ENCODE measurements around the gene ANO3. TPM values are rescaled to one million over a fixed set of nuclear protein-coding genes. Genes with fewer than 3 reads are reported as not detected.

ANO3 gene
- total RNA-seq, 1 experiment from 2014 or later = not detected

GRCh38 chr11:26365284-26365683, 33.4 kb downstream of the ANO3 start:
- ATAC-seq = no peak
- H3K9ac ChIP-seq (ENCODE audit: low read length) = no peak overlapping the region
- no peaks in the 10 kb centered on the region for H3K9me3 ChIP-seq (ENCODE audit: low read length)
- H3K4me3 ChIP-seq (ENCODE audit: low read length) = no peak overlapping the region
- H3K27ac ChIP-seq (ENCODE audit: low read length) = no peak overlapping the region
- no peaks in the 10 kb centered on the region for H3F3A ChIP-seq (ENCODE audit: low read length, unreplicated experiment)
- no peaks in the 10 kb centered on the region for H4K20me1 ChIP-seq (ENCODE audit: low read length)
- H3K9me2 ChIP-seq (replicated peaks; ENCODE audit: low read length) = no peaks in the 10 kb centered on the region
- TF ChIP-seq EZH2 (IDR thresholded peaks at IDR 0.05; ENCODE audit: low read length, unreplicated experiment) (no peak), EZH2phosphoT487 (IDR thresholded peaks at IDR 0.05; ENCODE audit: borderline replicate concordance, low read length) (no peak)
- TF ChIP-seq, protein P1, sequence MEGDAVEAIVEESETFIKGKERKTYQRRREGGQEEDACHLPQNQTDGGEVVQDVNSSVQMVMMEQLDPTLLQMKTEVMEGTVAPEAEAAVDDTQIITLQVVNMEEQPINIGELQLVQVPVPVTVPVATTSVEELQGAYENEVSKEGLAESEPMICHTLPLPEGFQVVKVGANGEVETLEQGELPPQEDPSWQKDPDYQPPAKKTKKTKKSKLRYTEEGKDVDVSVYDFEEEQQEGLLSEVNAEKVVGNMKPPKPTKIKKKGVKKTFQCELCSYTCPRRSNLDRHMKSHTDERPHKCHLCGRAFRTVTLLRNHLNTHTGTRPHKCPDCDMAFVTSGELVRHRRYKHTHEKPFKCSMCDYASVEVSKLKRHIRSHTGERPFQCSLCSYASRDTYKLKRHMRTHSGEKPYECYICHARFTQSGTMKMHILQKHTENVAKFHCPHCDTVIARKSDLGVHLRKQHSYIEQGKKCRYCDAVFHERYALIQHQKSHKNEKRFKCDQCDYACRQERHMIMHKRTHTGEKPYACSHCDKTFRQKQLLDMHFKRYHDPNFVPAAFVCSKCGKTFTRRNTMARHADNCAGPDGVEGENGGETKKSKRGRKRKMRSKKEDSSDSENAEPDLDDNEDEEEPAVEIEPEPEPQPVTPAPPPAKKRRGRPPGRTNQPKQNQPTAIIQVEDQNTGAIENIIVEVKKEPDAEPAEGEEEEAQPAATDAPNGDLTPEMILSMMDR (conservative IDR thresholded peaks at IDR 0.05; ENCODE audit: low read depth, low read length) = no peak
- intact Hi-C loops (cut with micrococcal nuclease) = no loop called here
- no peaks in the 10 kb centered on the region for H3K36me3 ChIP-seq (ENCODE audit: low read depth, low read length)
- no peak overlapping the region for H2AFZ ChIP-seq (ENCODE audit: low read length)
- H3K27me3 ChIP-seq (ENCODE audit: low read length) = no peaks in the 10 kb centered on the region
- ChIA-PET CTCF (no interaction called here), POLR2A (ENCODE audit: unreplicated experiment) (no interaction called here)
- no peaks in the 10 kb centered on the region for H3K79me2 ChIP-seq (ENCODE audit: low read length)
- no peak overlapping the region for H3K4me2 ChIP-seq (ENCODE audit: low read length)
- no peak for DNase-seq
- no peaks in the 10 kb centered on the region for H3K4me1 ChIP-seq (ENCODE audit: insufficient read depth, low read length)
- no TSS peak for BruUV-seq (replicated peaks)

- CTCF ChIA-PET = no interaction called here
These were observed 45.7 kb downstream of the ANO3 start for GRCh38 chr11:26377619-26378018.

DNA sequence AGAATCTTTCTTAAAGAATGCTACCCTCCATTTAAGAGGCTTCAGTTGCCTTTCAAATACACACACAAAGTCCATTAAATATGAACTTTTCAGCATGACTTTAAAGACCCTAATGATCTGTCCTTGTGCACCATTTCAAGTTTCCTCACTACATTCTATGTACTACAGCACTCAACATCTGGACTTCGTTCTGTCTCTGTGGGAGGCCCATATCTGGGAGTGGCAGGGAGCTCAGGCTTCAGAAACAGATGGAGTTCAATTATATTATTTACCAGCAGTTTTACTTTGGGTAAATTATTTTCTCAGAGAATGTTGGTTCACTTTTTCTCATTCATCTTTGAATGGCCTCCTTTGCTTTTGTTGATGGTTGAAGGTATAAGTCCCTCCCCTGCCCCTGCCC, 67.4 kb downstream of the ANO3 start:
- POLR2A ChIA-PET (ENCODE audit: unreplicated experiment) = no interaction called here
- intact Hi-C loops (cut with micrococcal nuclease) = no loop called here

More at GRCh38 chr11:26377619-26378018, 45.7 kb downstream of the ANO3 start:
- no peaks in the 10 kb centered on the region for H4K20me1 ChIP-seq (ENCODE audit: low read length)
- H3K27me3 ChIP-seq (ENCODE audit: low read length) = no peaks in the 10 kb centered on the region
- H3K9me3 ChIP-seq (ENCODE audit: low read length) = peaks cover 4% of the 10 kb centered on the region; the same call in 1 of the 2 replicates
- no TSS peak for BruUV-seq (replicated peaks)
- no peak overlapping the region for H3K4me2 ChIP-seq (ENCODE audit: low read length)
- H3F3A ChIP-seq (ENCODE audit: low read length, unreplicated experiment) = no peaks in the 10 kb centered on the region
- no peak overlapping the region for H3K4me3 ChIP-seq (ENCODE audit: low read length)
- POLR2A ChIA-PET (ENCODE audit: unreplicated experiment) = interaction anchor here (0.7 kb wide), 1 partner anchor 1200 kb away, joined by 4 read pairs; no protein-coding TSS in a partner anchor
- intact Hi-C loops (cut with micrococcal nuclease) = no loop called here
- ATAC-seq (no peak), DNase-seq (no peak)
- H3K27ac ChIP-seq (ENCODE audit: low read length) = no peak overlapping the region
- H3K9ac ChIP-seq (ENCODE audit: low read length) = no peak overlapping the region
- TF ChIP-seq EZH2phosphoT487 (IDR thresholded peaks at IDR 0.05; ENCODE audit: borderline replicate concordance, low read length) = no peak
- no peak for TF ChIP-seq EZH2 (IDR thresholded peaks at IDR 0.05; ENCODE audit: low read length, unreplicated experiment)
- TF ChIP-seq, protein P1 (conservative IDR thresholded peaks at IDR 0.05; ENCODE audit: low read depth, low read length) = no peak
- no peaks in the 10 kb centered on the region for H3K9me2 ChIP-seq (replicated peaks; ENCODE audit: low read length)
- no peaks in the 10 kb centered on the region for H3K4me1 ChIP-seq (ENCODE audit: insufficient read depth, low read length)
- H2AFZ ChIP-seq (ENCODE audit: low read length) = no peak overlapping the region
- no peaks in the 10 kb centered on the region for H3K36me3 ChIP-seq (ENCODE audit: low read depth, low read length)
- H3K79me2 ChIP-seq (ENCODE audit: low read length) = no peaks in the 10 kb centered on the region

More for the DNA sequence above, 67.4 kb downstream of the ANO3 start:
- H3K4me1 ChIP-seq (ENCODE audit: insufficient read depth, low read length) = no peaks in the 10 kb centered on the region
- CTCF ChIA-PET = no interaction called here
- no peaks in the 10 kb centered on the region for H3K9me3 ChIP-seq (ENCODE audit: low read length)
- no peaks in the 10 kb centered on the region for H3K79me2 ChIP-seq (ENCODE audit: low read length)
- no peak for TF ChIP-seq EZH2phosphoT487 (IDR thresholded peaks at IDR 0.05; ENCODE audit: borderline replicate concordance, low read length)
- TF ChIP-seq, protein P1 (conservative IDR thresholded peaks at IDR 0.05; ENCODE audit: low read depth, low read length) = no peak
- TF ChIP-seq EZH2 (IDR thresholded peaks at IDR 0.05; ENCODE audit: low read length, unreplicated experiment) = no peak
- DNase-seq = no peak
- no peaks in the 10 kb centered on the region for H3F3A ChIP-seq (ENCODE audit: low read length, unreplicated experiment)
- no peaks in the 10 kb centered on the region for H3K36me3 ChIP-seq (ENCODE audit: low read depth, low read length)
- H3K27ac ChIP-seq (ENCODE audit: low read length) = no peak overlapping the region
- no peaks in the 10 kb centered on the region for H3K9me2 ChIP-seq (replicated peaks; ENCODE audit: low read length)
- BruUV-seq (replicated peaks) = no TSS peak
- no peaks in the 10 kb centered on the region for H4K20me1 ChIP-seq (ENCODE audit: low read length)
- ATAC-seq = no peak
- no peak overlapping the region for H2AFZ ChIP-seq (ENCODE audit: low read length)
- no peaks in the 10 kb centered on the region; the same call in 1 of the 2 replicates for H3K27me3 ChIP-seq (ENCODE audit: low read length)
- no peak overlapping the region for H3K4me2 ChIP-seq (ENCODE audit: low read length)
- no peak overlapping the region for H3K9ac ChIP-seq (ENCODE audit: low read length)
- H3K4me3 ChIP-seq (ENCODE audit: low read length) = no peak overlapping the region

Data from PC-3 (cell line).